A673 (cell line): Measurements from ENCODE around the gene ATP8B1. TPM values are rescaled to one million over a fixed set of nuclear protein-coding genes. Genes with fewer than 3 reads are reported as not detected.
"Not testable (repeated sequence)": the region's sequence is repeated elsewhere in the genome, so short reads cannot be mapped to it uniquely, and the experiment has no call there.

ENCODE experiments used
- BruUV-seq: library from RNA; stranded (reverse); fragments of 400-500 nt; replicated peaks from 2 replicates; lab custom pipeline; 2021; lab: Mats Ljungman, UMichigan
- CTCF ChIA-PET: fragments of 300-600 bp; sonication (Branson Sonifier 250); formaldehyde crosslinking; loops from one replicate; lab custom pipeline; 2022; ENCODE audit warnings: antibody characterized with exemption; lab: Charles Lee
- POLR2A ChIA-PET: fragments of 300-600 bp; sonication (Branson Sonifier 250); formaldehyde crosslinking; loops from one replicate; lab custom pipeline; 2022; ENCODE audit warnings: antibody characterized with exemption; ENCODE audit not compliant: low non-redundant PET; lab: Charles Lee
- DNase-seq: peaks from one replicate; pipeline ENCODE4 v3.0.0-alpha.2; 2015; ENCODE audit warnings: low spot score
- H3K27ac ChIP-seq: fragments of 200-600 bp; sonication (generic); 2 replicates; pipeline ENCODE4 v1.5.1; 2016; ENCODE audit warnings: mixed run types, low read depth, mild to moderate bottlenecking, mixed read lengths, antibody characterized with exemption, low read length; ENCODE audit not compliant: poor library complexity, severe bottlenecking
- H3K27me3 ChIP-seq: fragments of 200-600 bp; sonication (generic); replicated peaks from 2 replicates; pipeline ENCODE4 v1.6.1; 2017; ENCODE audit warnings: mixed run types, low read depth, mild to moderate bottlenecking, mixed read lengths, antibody characterized with exemption, low read length; ENCODE audit not compliant: insufficient read depth, poor library complexity
- H3K36me3 ChIP-seq: fragments of 200-600 bp; sonication (generic); 2 replicates; pipeline ENCODE4 v1.6.1; 2016; ENCODE audit warnings: mixed run types, mild to moderate bottlenecking, mixed read lengths, antibody characterized with exemption, low read length; ENCODE audit not compliant: insufficient read depth, poor library complexity, severe bottlenecking
- H3K4me1 ChIP-seq: fragments of 200-600 bp; sonication (generic); 2 replicates; pipeline ENCODE4 v1.6.1; 2017; ENCODE audit warnings: mixed run types, mild to moderate bottlenecking, mixed read lengths, antibody characterized with exemption, low read length; ENCODE audit not compliant: insufficient read depth, poor library complexity, severe bottlenecking
- H3K4me3 ChIP-seq: fragments of 200-600 bp; sonication (generic); 2 replicates; pipeline ENCODE4 v1.5.1; 2016; ENCODE audit warnings: low read depth, mixed run types, mild to moderate bottlenecking, mixed read lengths, low read length; ENCODE audit not compliant: poor library complexity, severe bottlenecking
- H3K9me3 ChIP-seq: fragments of 200-600 bp; sonication (generic); 2 replicates; pipeline ENCODE4 v1.6.1; 2016; ENCODE audit warnings: mixed run types, low read depth, mild to moderate bottlenecking, mixed read lengths, antibody characterized with exemption, low read length; ENCODE audit not compliant: poor library complexity, severe bottlenecking
- CTCF ChIP-seq: fragments of 300-800, 200-600 bp; sonication (generic); conservative IDR thresholded peaks from 2 replicates; pipeline ENCODE4 v1.5.1; 2017; ENCODE audit warnings: low read depth, mild to moderate bottlenecking, antibody characterized with exemption, low read length, moderate library complexity, mixed read lengths
- EZH2 ChIP-seq: fragments of 200-600 bp; sonication (generic); IDR thresholded peaks from 2 replicates; pipeline ENCODE4 v1.6.1; 2017; ENCODE audit warnings: borderline replicate concordance, low read depth, mild to moderate bottlenecking, mixed read lengths, antibody characterized with exemption, low read length; ENCODE audit not compliant: poor library complexity, severe bottlenecking
- intact Hi-C: fragments of 100-400 bp; cut with micrococcal nuclease; formaldehyde crosslinking; loops from one replicate; pipeline ENCODE4 v1.10.0; 2022; ENCODE audit not compliant: unreplicated experiment
- total RNA-seq: library from RNA; stranded (reverse); gene quantifications from 2 replicates; pipeline ENCODE4 v1.2.3, GENCODE V29; 2021

The ATP8B1 gene
- total RNA-seq, 1 experiment from 2014 or later = 35.6 TPM

- H3K9me3 ChIP-seq = peaks cover 7% of the 10 kb centered on the region
- ChIA-PET POLR2A (no interaction called here), CTCF (no interaction called here)
- no TSS peak for BruUV-seq
- H3K4me3 ChIP-seq = no peak overlapping the region
- intact Hi-C loops = no loop called here
- H3K27me3 ChIP-seq = no peaks in the 10 kb centered on the region
- peaks cover 16% of the 10 kb centered on the region for H3K4me1 ChIP-seq
- peak overlapping the region; percentile 66 for H3K27ac ChIP-seq
- TF ChIP-seq CTCF (no peak), EZH2 (no peak)
- DNase-seq = no peak
- peaks cover 23% of the 10 kb centered on the region for H3K36me3 ChIP-seq
These were observed 74.1 kb downstream of the ATP8B1 start for GRCh38 chr18:57728941-57729511.

GRCh38 chr18:57727952-57728807 is 74.9 kb downstream of the ATP8B1 start:
- no peak for TF ChIP-seq CTCF
- no peak for TF ChIP-seq EZH2
- peaks cover 7% of the 10 kb centered on the region for H3K9me3 ChIP-seq
- H3K36me3 ChIP-seq = peaks cover 23% of the 10 kb centered on the region
- ChIA-PET CTCF (no interaction called here), POLR2A (no interaction called here)
- peak overlapping the region; percentile 78 for H3K27ac ChIP-seq
- no peaks in the 10 kb centered on the region for H3K27me3 ChIP-seq
- peak; percentile 79 for DNase-seq
- peaks cover 16% of the 10 kb centered on the region for H3K4me1 ChIP-seq
- BruUV-seq = TSS peak; percentile 6
- intact Hi-C loops = no loop called here
- H3K4me3 ChIP-seq = no peak overlapping the region

GRCh38 chr18:57719211-57719935 is 83.7 kb downstream of the ATP8B1 start:
- H3K4me3 ChIP-seq, H3K9me3 ChIP-seq, CTCF ChIA-PET, H3K36me3 ChIP-seq, POLR2A ChIA-PET, H3K4me1 ChIP-seq, H3K27ac ChIP-seq, DNase-seq, intact Hi-C loops, BruUV-seq, H3K27me3 ChIP-seq: not testable (repeated sequence)
